Ascending aorta (tissue), 2 donors: ENCODE data around the gene APOBEC3B. TPM values are rescaled to one million over a fixed set of nuclear protein-coding genes. Genes with fewer than 3 reads are reported as not detected.

Source experiments
- DNase-seq, 2 donors: peaks; one replicate each; pipeline ENCODE4 v3.0.0-alpha.2; 2019; ENCODE audit warnings: low spot score in 2 of 2
- H3K27ac ChIP-seq, 2 donors: fragments of 200-600 bp; sonication (generic); one replicate each; pipeline ENCODE4 v1.5.1; 2016 to 2017; ENCODE audit warnings: mild to moderate bottlenecking in 1 of 2
- H3K27me3 ChIP-seq: fragments of 200-600 bp; sonication (generic); one replicate; pipeline ENCODE4 v1.5.1; 2017
- H3K36me3 ChIP-seq, 2 donors: fragments of 200-600 bp; sonication (generic); one replicate each; pipeline ENCODE4 v1.5.1; 2016
- H3K4me1 ChIP-seq, 2 donors: fragments of 200-600 bp; sonication (generic); one replicate each; pipeline ENCODE4 v1.5.1; 2016 to 2017; ENCODE audit warnings: mild to moderate bottlenecking in 1 of 2
- H3K4me3 ChIP-seq, 2 donors: fragments of 200-600 bp; sonication (generic); one replicate each; pipeline ENCODE4 v1.5.1; 2016 to 2017; ENCODE audit warnings: mild to moderate bottlenecking in 1 of 2
- H3K9me3 ChIP-seq, 2 donors: fragments of 200-600 bp; sonication (generic); one replicate each; pipeline ENCODE4 v1.5.1; 2016
- intact Hi-C: fragments of 100-400 bp; cut with DNase I; formaldehyde crosslinking; loops from one replicate; pipeline ENCODE4 v1.15.1; 2023
- total RNA-seq: library from RNA; depleted of rRNA; stranded (reverse); fragments of >200 nt; gene quantifications from one replicate; pipeline ENCODE4 v1.1.0, GENCODE V29; 2016
- TF ChIP-seq, protein P1 (sequence below), 3 experiments: fragments of 200-600 bp in 2 of 3; fragments of 450-650 bp in 1 of 3; sonication (generic) in 2 of 3; IDR thresholded peaks; one replicate each; pipeline ENCODE4 v1.5.1; 2016 to 2019; ENCODE audit warnings: antibody characterized with exemption in 3 of 3, mild to moderate bottlenecking in 1 of 3, moderate library complexity in 1 of 3

APOBEC3B gene
- total RNA-seq, 1 donor from 2014 or later, result 0.64 TPM

DNA sequence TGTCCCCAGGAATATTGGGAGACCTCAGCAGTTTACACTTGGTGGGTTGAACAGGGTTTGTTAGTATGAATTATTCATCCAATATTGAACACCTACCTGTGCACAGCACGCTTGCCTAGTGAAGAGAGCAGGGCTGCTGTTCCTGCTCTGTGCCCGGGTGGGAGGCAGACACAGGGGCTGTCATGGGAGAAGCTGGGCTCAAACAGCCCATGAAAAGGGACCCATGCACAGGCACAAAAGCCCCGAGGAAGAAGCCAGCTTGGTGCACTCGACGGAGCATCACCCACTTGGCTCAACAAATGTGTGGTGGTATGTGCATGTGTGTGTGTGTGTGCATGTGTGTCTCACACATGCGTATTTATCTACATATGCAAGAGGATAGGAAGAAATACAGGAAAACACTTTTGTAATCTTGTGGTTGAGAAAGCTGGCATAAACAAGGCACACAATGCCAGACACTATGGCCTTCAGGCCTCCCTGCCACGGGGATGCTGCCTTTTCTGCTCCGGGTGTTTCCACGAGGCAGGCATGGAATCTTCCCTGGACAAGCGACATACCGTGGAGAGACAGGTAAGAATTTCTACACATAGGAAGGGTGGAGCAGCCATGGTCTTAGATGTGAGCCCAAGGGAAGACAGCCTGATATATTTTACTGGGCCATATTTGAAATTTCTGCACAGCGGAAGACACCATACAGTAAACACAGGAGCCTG lies 29.7 kb upstream of the APOBEC3B start:
- no peaks in the 10 kb centered on the region for H3K9me3 ChIP-seq
- TF ChIP-seq, protein P1, sequence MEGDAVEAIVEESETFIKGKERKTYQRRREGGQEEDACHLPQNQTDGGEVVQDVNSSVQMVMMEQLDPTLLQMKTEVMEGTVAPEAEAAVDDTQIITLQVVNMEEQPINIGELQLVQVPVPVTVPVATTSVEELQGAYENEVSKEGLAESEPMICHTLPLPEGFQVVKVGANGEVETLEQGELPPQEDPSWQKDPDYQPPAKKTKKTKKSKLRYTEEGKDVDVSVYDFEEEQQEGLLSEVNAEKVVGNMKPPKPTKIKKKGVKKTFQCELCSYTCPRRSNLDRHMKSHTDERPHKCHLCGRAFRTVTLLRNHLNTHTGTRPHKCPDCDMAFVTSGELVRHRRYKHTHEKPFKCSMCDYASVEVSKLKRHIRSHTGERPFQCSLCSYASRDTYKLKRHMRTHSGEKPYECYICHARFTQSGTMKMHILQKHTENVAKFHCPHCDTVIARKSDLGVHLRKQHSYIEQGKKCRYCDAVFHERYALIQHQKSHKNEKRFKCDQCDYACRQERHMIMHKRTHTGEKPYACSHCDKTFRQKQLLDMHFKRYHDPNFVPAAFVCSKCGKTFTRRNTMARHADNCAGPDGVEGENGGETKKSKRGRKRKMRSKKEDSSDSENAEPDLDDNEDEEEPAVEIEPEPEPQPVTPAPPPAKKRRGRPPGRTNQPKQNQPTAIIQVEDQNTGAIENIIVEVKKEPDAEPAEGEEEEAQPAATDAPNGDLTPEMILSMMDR (IDR thresholded peaks at IDR 0.05), result no peak
- no peak overlapping the region for H3K4me3 ChIP-seq
- no peak for DNase-seq
- intact Hi-C loops, result no loop called here
- no peaks in the 10 kb centered on the region for H3K36me3 ChIP-seq
- no peak overlapping the region for H3K27ac ChIP-seq
- no peaks in the 10 kb centered on the region for H3K27me3 ChIP-seq
- no peaks in the 10 kb centered on the region for H3K4me1 ChIP-seq

DNA sequence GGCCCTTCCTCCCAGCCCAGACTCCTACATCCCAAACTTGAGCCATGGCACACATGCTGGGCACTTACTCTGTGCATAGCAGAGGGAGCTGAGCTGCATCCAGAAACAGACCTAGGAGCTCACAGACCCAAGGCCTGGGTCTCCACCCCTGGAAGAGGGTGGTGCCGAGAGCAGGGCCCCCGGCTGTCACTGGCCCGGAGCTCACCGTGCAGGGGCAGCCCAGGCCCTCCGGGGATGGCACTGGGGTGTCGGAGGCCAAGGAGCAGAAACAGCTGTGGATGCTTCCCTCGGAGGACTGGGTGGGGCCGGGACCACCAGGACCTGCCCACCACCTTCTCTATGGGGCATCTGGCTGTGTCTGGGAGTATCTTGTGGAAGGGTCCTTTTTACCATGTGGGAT lies 29.1 kb upstream of the APOBEC3B start:
- no peaks in the 10 kb centered on the region for H3K27me3 ChIP-seq
- no peak for DNase-seq
- TF ChIP-seq, protein P1 (IDR thresholded peaks at IDR 0.05), result no peak
- no peaks in the 10 kb centered on the region for H3K36me3 ChIP-seq
- no peak overlapping the region for H3K4me3 ChIP-seq
- no peaks in the 10 kb centered on the region for H3K9me3 ChIP-seq
- H3K4me1 ChIP-seq, result no peaks in the 10 kb centered on the region
- H3K27ac ChIP-seq, result no peak overlapping the region
- intact Hi-C loops, result no loop called here

DNA sequence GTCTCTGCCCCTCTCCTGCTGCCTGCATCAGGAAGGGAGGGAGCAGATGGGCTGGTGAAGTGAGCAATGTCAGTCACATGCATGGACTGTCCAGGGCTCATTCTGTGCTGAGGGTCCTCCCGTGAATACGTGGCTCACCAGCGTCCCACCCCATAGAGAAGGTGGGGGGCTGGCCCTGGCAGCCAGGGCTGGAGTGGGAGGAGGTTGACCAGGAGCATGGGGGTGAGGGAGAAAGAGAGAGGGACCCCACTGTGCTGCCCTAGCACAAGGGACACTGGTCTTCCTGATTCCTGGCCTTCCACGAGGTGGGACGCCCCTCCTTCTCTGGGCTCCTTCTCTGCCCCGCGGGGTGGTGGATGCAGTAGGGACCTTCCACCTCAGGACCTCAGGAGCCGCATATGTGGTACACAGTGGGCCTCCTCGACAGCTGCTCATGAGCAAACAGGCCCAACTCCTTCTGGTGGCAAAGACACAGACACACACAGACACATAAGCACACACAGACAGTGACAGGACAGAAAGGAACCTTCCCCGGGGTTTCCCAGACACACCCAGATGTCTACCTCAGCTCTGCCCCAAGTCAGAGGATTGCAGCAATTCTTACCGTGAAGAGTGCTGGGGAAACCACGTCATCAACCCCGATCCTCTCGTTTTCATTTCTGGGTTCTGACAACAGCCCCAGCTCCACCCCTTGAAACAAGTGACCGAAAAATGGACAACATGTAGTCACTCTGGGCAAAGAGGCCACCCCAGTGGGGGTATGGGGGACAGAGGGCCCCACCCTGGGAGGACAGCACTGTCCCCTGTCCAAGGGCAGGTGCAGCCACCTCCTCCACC lies 28.4 kb upstream of the APOBEC3B start:
- no peak for DNase-seq
- Histone ChIP-seq H3K9me3 (no peaks in the 10 kb centered on the region), H3K27me3 (no peaks in the 10 kb centered on the region), H3K27ac (no peak overlapping the region), H3K4me1 (no peaks in the 10 kb centered on the region), H3K4me3 (no peak overlapping the region), H3K36me3 (no peaks in the 10 kb centered on the region)
- intact Hi-C loops, result no loop called here
- TF ChIP-seq, protein P1 (IDR thresholded peaks at IDR 0.05), result no peak

DNA sequence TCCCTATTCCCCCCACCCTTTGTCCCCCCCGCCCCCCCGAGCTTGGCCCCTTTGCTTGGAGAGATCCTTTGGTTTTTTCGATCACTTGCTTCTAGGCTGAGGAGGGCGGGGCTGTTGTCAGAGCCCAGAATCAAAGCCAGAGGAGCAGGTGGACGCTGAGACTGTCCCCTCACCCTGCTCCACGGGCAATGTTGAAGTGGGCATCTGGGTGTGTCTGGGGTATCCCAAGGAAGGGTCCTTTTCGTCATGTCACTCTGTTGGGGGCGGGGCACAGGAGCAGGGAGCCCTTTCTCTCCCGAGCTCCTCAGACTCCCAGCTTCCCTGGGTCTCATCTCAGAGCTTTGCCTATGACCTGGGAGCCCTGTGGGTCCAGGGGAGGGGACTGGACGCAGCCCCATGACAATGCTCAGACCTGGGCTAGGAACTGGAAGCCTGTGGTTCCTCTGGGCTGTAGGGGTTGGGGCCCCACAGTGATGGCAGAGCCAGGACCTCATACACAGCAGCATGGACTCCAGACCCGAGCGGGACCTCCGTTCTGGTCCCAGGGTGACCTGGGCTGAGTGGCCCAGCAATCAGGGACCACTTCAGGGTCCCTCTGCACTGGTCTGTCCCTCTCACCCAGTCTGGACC lies 27.6 kb upstream of the APOBEC3B start:
- Histone ChIP-seq H3K9me3 (no peaks in the 10 kb centered on the region), H3K27ac (no peak overlapping the region), H3K4me1 (no peaks in the 10 kb centered on the region), H3K36me3 (no peaks in the 10 kb centered on the region), H3K27me3 (no peaks in the 10 kb centered on the region), H3K4me3 (no peak overlapping the region)
- DNase-seq, result no peak
- TF ChIP-seq, protein P1 (IDR thresholded peaks at IDR 0.05), result no peak
- intact Hi-C loops, result no loop called here

DNA sequence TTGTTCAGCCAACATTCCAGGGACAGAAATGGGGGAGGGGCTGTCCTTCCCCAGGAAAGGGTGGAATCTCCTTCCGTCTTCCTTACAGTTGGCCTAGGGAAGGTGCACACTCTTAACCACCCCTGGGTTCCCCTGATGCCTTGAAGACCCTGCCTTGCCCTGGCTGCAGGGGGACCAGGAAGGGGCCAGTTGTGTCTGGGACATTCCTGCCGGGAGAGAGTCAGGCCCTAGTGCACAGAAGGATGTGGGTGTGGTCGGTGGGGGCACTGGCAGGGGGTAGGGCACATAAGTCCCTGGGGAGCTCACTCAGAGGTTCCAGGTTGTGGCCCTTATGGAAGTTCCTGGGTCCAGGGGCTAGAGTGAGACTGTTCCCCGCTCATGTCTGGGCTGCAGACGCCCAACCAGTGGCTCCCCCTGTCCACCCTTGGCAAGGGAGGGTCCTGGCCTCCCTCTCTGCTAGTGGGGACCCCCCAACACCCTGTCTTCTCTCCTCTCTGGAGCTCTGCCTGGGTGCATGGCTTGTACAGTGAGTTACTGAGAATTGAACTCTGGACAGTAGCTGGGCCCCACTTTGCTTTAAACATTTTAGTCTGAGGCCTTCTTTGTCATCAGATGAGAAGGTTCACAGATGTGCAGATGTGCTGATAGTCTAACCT lies 26.8 kb upstream of the APOBEC3B start:
- Histone ChIP-seq H3K4me3 (no peak overlapping the region), H3K4me1 (no peaks in the 10 kb centered on the region), H3K27ac (no peak overlapping the region), H3K36me3 (no peaks in the 10 kb centered on the region), H3K9me3 (no peaks in the 10 kb centered on the region), H3K27me3 (no peaks in the 10 kb centered on the region)
- intact Hi-C loops, result no loop called here
- no peak for DNase-seq
- TF ChIP-seq, protein P1 (IDR thresholded peaks at IDR 0.05), result no peak
